ENCODE results near the gene FNDC11. TPM values are rescaled to one million over a fixed set of nuclear protein-coding genes. Genes with fewer than 3 reads are reported as not detected.

Gene FNDC11
- total and polyA plus RNA-seq, 2 of the 13 experiments (the other 11 are each of a cell fraction or from before 2014, with no cell fraction given), result 0.07 TPM; not detected in 1

GRCh38 chr20:63539441-63540370, 14.3 kb upstream of the FNDC11 start (continued):
- TF ChIP-seq KIAA2018 (CRISPR knock-in tag; IDR thresholded peaks at IDR 0.05; ENCODE audit: borderline replicate concordance), result no peak
- no peak for TF ChIP-seq FOXO1 (CRISPR knock-in tag; IDR thresholded peaks at IDR 0.05)
- TF ChIP-seq ZNF7 (CRISPR knock-in tag; IDR thresholded peaks at IDR 0.05), result no peak
- TF ChIP-seq ATAD3A (CRISPR knock-in tag; IDR thresholded peaks at IDR 0.05), result no peak
- TF ChIP-seq HNF4G (IDR thresholded peaks at IDR 0.05; ENCODE audit: borderline replicate concordance, low read depth, low read length), result no peak
- TF ChIP-seq HNF4G (CRISPR knock-in tag; IDR thresholded peaks at IDR 0.05; ENCODE audit: borderline replicate concordance, low read depth), result no peak
- no peak for TF ChIP-seq ZNF3 (CRISPR knock-in tag; IDR thresholded peaks at IDR 0.05)

Measured in HepG2 (cell line).